Measurements from ENCODE around the gene SNW1.

The SNW1 gene

DNA sequence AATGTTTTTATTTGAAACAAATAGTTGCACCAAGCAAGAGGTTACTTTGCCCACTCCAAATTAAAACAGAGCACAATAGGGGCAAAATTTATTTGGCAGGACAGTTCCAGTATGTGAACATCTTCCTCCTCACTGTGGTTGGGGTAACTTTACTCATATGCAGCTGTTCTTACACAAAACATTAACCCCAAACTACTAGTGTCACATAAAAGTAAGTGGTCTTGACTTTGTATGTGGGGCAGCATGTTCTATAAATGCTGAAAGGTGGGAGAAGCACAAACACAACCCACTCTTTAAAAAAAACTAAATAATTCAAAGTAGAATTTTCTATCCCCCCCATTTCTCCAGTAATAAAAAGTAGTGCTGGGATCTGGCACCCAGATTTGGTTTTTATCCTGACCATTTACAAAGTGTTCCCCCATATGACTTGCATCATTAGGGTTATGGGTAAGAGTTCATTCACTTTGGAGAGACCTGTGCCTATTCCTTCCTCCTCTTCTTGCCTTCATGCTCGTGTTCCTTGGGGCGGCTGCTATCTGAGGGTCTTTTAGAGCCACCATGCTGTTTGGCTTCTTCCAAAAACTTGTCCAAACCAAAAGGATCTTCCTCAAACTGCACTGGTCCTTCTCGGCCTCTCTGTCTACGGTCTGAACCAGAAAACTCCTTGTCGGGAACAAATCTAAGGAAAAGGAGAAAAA lies 43.2 kb downstream of the SNW1 start:
- no peaks in the 10 kb centered on the region for H3K9me3 Mint-ChIP-seq
- ATAC-seq = no peak
- DNase-seq = no peak
- H3K27ac Mint-ChIP-seq = peak overlapping the region; percentile 25
- no peak overlapping the region for H3K4me3 Mint-ChIP-seq
- peaks cover 64% of the 10 kb centered on the region for H3K36me3 Mint-ChIP-seq (ENCODE audit: low read depth)
- no peaks in the 10 kb centered on the region for H3K27me3 Mint-ChIP-seq
- H3K4me1 Mint-ChIP-seq = peaks cover 21% of the 10 kb centered on the region

DNA sequence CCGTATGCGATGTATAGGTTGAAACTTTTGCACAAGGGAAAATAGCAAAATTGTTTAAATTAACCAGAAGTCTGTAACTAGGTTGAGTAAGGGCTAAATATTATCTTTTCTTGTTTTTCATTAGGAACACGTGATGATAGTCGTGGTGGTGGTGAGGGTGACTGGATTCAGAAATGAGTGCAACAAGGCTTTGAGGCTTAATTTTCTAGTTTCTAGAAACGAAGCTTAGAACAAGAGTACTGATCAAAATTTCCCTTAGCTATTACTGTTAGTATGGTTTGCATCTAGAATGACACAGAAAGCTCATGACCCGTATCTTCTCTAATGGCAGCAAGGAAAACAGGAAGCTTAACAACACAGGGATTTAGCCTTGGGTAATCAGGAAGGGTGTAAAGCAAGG lies 46.0 kb downstream of the SNW1 start:
- Mint-ChIP-seq H3K4me3 (no peak overlapping the region), H3K27ac (peak overlapping the region; percentile 84), H3K27me3 (no peaks in the 10 kb centered on the region), H3K4me1 (peaks cover 30% of the 10 kb centered on the region), H3K9me3 (no peaks in the 10 kb centered on the region), H3K36me3 (ENCODE audit: low read depth) (peaks cover 60% of the 10 kb centered on the region)
- ATAC-seq = peak; percentile 73
- DNase-seq = no peak

DNA sequence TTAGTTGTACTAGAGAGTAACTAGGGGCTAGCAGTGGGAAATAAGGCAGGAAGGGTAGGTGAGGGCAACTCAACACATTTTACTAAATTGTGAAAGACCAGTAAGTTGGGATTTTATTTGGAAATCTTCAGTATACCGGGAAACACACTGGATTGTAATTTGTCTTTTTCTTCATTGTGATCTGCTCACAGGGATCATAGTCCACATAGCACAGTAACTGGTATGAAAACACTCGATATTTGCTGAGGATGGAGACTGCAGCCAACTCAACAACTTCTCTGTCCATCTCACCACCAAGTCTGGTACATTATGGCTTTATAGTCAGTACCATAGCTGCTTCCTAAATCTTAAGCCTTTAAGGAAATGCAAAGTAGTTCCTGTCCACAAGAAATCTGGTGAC lies 50.6 kb downstream of the SNW1 start:
- Mint-ChIP-seq H3K4me3 (peak overlapping the region; percentile 99), H3K27me3 (no peaks in the 10 kb centered on the region), H3K27ac (peak overlapping the region; percentile 14), H3K4me1 (peaks cover 54% of the 10 kb centered on the region), H3K36me3 (ENCODE audit: low read depth) (peaks cover 54% of the 10 kb centered on the region), H3K9me3 (no peaks in the 10 kb centered on the region)
- no peak for ATAC-seq
- DNase-seq = no peak

DNA sequence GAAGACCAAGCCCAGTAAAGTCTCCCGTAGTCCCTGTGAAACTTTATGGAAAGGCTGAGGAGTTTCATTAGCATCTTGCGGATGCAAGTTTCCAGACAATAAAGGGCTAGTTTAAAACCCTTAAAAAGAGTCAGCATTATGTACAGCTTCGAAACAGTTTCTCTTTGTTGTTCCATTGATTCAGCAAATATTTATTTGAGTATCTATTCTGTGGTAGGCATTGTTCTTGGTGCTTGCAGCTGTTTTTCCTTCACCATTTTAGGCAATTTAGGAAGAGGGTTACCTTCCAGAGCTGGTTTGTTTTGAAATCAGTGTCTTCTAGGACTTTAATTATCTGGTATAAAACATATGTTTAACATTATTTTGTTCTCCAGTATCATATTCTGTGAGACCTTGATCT lies 51.5 kb downstream of the SNW1 start:
- Mint-ChIP-seq H3K4me1 (peaks cover 51% of the 10 kb centered on the region), H3K4me3 (peak overlapping the region; percentile 99), H3K27me3 (no peaks in the 10 kb centered on the region), H3K36me3 (ENCODE audit: low read depth) (peaks cover 50% of the 10 kb centered on the region), H3K9me3 (no peaks in the 10 kb centered on the region), H3K27ac (peak overlapping the region; percentile 96)
- ATAC-seq (no peak), DNase-seq (no peak)

DNA sequence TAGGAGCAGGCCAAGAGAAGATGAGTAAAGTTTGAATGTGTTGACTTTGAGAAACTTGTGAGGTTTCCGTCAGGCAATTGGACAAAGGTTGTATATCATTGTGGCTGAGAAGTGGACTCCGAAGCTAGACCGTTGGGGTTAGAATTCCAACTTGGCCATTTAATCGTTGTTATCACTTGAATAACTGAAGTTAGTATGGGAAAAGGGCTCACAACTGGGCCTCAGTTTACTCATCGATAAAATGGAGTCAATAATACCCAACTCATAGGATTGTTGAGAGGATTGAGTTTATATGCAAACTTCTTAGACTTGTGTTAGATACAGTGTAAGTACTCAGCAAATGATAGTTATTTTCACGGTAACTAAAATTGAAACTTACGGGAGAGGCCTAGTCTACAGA lies 52.2 kb downstream of the SNW1 start:
- ATAC-seq (no peak), DNase-seq (no peak)
- Mint-ChIP-seq H3K36me3 (ENCODE audit: low read depth) (peaks cover 56% of the 10 kb centered on the region), H3K27ac (peak overlapping the region; percentile 96), H3K4me1 (peaks cover 48% of the 10 kb centered on the region), H3K4me3 (peak overlapping the region; percentile 99), H3K27me3 (no peaks in the 10 kb centered on the region), H3K9me3 (no peaks in the 10 kb centered on the region)

DNA sequence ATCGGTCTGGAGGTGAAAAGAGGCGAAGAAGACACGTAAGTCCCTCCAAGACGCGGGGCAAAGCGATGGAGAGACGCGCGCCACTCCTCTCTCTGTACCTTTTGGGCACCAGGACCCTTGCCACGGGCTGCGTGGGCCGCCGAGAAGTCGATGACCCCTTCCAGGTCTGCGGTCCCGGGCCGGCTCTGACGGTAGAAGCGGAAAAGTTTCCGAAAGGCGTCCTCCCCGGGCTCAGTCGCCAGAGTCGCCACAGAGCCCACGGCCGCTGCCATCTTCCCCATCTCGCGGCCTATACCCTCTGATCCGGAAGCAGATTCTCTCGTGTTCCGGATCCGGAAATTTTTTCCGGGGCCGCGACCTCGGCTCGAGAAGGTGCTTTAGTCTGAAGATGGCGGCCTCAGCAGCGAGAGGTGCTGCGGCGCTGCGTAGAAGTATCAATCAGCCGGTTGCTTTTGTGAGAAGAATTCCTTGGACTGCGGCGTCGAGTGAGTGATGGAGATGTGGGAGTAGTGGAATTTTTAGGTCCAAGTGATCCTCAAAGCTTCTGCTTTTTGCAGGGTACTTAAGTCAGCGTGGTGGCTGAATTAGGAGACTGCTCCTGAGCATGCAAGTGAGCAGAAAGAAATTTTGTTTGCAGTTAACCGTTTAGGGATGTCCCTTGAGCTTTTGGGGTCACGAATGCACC lies 53.1 kb downstream of the SNW1 start, which contains the start of the genes ALKBH1 and SLIRP:
Gene ALKBH1, minus strand, starts transcription at position 300 of the 685 bp plus-strand sequence. Its CDS starts 19 bp downstream, at position 281.
Gene SLIRP, plus strand, starts transcription at position 380 of the 685 bp plus-strand sequence. Its CDS starts 9 bp downstream, at position 389.
- Mint-ChIP-seq H3K9me3 (no peaks in the 10 kb centered on the region), H3K27me3 (no peaks in the 10 kb centered on the region), H3K36me3 (ENCODE audit: low read depth) (peaks cover 50% of the 10 kb centered on the region), H3K27ac (peak within 1 kb of the TSS; percentile 96), H3K4me1 (peaks cover 43% of the 10 kb centered on the region), H3K4me3 (peak within 1 kb of the TSS; percentile 99)
- peak; percentile 84 for DNase-seq
- ATAC-seq = peak; percentile 98

DNA sequence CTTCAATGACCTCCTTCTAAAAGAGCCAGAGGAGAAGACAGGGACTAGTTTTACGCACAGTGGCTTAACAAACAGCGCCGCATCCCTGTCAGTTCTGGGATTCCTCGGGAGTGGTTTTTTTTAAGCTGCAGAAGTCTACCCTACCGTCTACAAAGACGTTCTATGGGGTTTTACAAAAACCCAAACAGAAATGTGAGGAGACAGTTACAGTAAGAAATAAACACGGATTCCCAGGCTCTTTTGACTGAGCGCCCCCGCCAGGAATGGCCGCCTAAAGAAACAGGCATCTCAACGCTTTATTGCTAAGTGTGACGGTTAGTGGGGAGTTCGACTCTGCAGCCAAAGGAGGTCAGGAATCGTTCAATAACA lies 53.6 kb downstream of the SNW1 start:
- H3K27ac Mint-ChIP-seq = peak overlapping the region; percentile 96
- DNase-seq (no peak), ATAC-seq (peak; percentile 5)
- H3K9me3 Mint-ChIP-seq = no peaks in the 10 kb centered on the region
- peak overlapping the region; percentile 99 for H3K4me3 Mint-ChIP-seq
- H3K4me1 Mint-ChIP-seq = peaks cover 39% of the 10 kb centered on the region
- H3K36me3 Mint-ChIP-seq (ENCODE audit: low read depth) = peaks cover 47% of the 10 kb centered on the region
- no peaks in the 10 kb centered on the region for H3K27me3 Mint-ChIP-seq

DNA sequence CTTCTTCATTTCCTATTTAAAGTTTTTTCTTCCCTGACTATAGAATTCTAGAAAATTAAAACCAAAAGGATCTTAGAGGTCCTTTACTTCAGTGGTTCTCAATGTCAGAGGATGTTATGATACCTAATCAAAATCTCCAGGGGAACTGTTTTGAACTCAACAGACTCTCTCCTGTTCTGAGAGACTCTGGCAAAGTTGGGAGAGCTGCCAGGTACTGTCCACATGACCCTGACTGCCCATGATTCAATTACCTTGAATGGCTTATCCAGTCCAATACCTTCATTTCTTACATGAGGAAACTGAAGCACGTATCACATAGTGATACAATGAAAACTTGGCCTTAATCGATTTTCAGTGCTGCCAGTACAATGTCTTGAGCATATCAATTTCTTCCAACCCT lies 69.7 kb downstream of the SNW1 start:
- Mint-ChIP-seq H3K27me3 (no peaks in the 10 kb centered on the region), H3K4me1 (no peaks in the 10 kb centered on the region), H3K36me3 (ENCODE audit: low read depth) (peaks cover 43% of the 10 kb centered on the region), H3K27ac (no peak overlapping the region), H3K9me3 (no peaks in the 10 kb centered on the region), H3K4me3 (no peak overlapping the region)
- ATAC-seq (no peak), DNase-seq (no peak)

DNA sequence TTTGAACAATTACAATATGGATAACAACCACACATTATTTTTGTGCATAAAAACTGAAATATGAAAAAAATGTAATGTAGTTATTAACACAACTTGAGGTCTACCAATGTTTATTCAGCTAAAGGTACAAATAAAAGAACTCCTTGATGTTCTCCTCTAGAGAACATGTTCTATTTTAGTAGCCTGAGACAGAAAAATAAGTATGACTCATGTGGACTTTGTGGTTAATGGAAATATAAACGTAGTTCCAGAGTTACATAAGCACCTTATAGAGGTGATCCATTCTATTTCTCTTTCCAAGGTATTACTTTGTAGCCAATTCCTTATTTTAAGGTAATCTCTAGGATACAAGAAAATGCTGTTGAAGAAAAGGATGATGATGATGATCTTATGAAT lies 78.8 kb downstream of the SNW1 start:
- DNase-seq (no peak), ATAC-seq (no peak)
- Mint-ChIP-seq H3K27ac (no peak overlapping the region), H3K36me3 (ENCODE audit: low read depth) (peaks cover 34% of the 10 kb centered on the region), H3K4me1 (peaks cover 7% of the 10 kb centered on the region), H3K27me3 (no peaks in the 10 kb centered on the region), H3K9me3 (no peaks in the 10 kb centered on the region), H3K4me3 (no peak overlapping the region)

DNA sequence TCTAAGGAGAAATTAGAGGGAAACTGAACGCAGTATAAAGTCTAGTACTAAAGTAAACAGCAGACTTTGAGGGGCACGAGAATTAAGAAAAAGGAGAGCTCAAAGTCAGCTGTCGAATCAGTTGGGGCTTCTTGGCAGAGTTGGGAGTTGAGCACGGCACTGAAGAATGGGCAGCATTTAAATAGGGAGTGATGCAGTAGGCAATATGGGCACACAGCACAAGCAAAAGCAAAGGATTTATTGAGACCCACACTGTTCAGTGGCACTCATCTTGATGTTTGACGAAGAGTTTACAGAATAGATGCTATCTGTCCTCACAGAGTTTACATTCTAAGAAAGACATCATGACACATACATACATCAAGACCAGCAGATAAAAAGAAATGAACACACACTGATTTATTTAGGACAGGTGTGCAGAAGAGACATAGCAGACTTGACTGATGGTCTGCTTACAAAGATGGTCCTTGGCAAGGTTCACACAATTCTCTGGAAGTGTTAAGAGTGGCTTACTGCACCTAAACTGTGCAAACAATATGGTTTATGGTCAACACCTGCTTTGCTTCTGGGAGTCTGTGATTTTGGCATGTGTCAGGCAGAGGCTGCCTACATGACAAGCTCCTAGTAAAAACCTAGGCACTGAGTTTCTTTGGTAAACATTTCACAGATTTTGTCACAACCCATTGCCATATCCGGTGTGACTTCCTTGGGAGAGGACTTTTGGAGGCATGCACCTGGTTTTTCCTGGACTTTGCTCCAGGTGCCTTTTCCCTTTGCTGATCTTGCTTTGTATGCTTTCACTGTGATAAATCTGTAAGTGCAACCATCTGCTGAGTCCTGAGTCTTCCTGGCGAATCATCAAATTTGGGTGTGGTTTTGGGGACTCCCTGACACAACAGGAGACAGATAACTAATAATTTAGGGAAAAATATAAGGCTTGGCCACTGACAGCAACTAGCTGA lies 79.5 kb downstream of the SNW1 start:
- Mint-ChIP-seq H3K4me3 (no peak overlapping the region), H3K27me3 (no peaks in the 10 kb centered on the region), H3K4me1 (peaks cover 7% of the 10 kb centered on the region), H3K36me3 (ENCODE audit: low read depth) (peaks cover 30% of the 10 kb centered on the region), H3K9me3 (no peaks in the 10 kb centered on the region), H3K27ac (no peak overlapping the region)
- ATAC-seq = no peak
- no peak for DNase-seq

DNA sequence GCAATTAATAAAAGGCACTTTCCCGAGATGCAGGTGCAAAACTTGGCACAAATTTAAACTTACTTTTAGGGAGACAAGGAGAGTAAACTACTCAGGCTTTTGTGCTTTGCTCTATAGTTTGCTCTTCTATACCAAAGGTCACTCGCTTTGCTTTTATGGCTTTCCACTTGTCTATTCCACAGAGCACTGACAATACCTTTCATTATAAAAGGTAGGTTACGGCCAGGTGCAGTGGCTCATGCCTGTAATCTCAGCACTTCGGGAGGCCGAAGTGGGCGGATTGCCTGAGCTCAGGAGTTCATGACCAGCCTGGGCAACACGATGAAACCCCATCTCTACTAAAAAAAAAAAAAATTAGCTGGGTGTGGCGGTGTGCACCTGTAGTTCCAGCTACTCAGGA lies 86.0 kb downstream of the SNW1 start:
- no peak for ATAC-seq
- no peak for DNase-seq
- H3K4me1 Mint-ChIP-seq = no peaks in the 10 kb centered on the region
- H3K27me3 Mint-ChIP-seq = no peaks in the 10 kb centered on the region
- no peaks in the 10 kb centered on the region for H3K9me3 Mint-ChIP-seq
- peaks cover 44% of the 10 kb centered on the region for H3K36me3 Mint-ChIP-seq (ENCODE audit: low read depth)
- H3K4me3 Mint-ChIP-seq = no peak overlapping the region
- no peak overlapping the region for H3K27ac Mint-ChIP-seq

DNA sequence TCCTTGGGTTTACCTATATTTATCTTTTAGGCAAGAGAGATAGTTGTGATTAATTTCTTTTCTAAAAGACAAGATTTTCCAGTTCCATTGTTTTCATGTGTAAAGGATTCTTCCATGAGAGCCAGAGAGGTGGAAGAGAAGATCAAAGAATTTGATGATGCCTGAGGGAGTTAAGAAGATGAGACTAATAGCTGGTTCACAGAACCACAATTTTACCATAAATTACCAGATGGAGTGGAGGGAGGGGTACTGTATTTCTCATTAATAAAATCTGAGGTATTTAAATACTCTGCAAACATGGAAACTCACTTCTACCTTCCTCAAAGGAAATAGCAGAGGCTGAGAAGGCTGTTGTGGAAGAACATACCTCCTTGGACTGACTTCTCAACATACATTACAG lies 87.8 kb downstream of the SNW1 start:
- ATAC-seq = no peak
- Mint-ChIP-seq H3K4me3 (no peak overlapping the region), H3K9me3 (no peaks in the 10 kb centered on the region), H3K36me3 (ENCODE audit: low read depth) (peaks cover 34% of the 10 kb centered on the region), H3K4me1 (no peaks in the 10 kb centered on the region), H3K27me3 (no peaks in the 10 kb centered on the region), H3K27ac (no peak overlapping the region)
- DNase-seq = no peak

All from activated naive CD8-positive, alpha-beta T cell treated with anti-CD3 and anti-CD28 coated beads, Interleukin-2, amount 50 U/mL, for 24 hours (primary cell).